HEK293 (cell line): ENCODE data around the gene PHYHD1.

ENCODE experiments used
- CTCF ChIA-PET: fragments of 350-600 bp; formaldehyde crosslinking; extraction: SDS; loops from one replicate; lab custom pipeline; 2021; ENCODE audit warnings: antibody characterized with exemption; lab: Yijun Ruan, JAX
- POLR2A ChIA-PET: fragments of 300-600 bp; formaldehyde crosslinking; extraction: SDS; loops from one replicate; lab custom pipeline; 2020; ENCODE audit warnings: antibody characterized with exemption, inconsistent platforms; lab: Yijun Ruan, JAX
- H3K27ac ChIP-seq: fragments of 200-500 bp; sonication (Bioruptor generic); 2 replicates; pipeline ENCODE4 v1.5.1; 2014; ENCODE audit warnings: low read depth, low read length, control low read depth, inconsistent platforms; ENCODE audit errors: extremely low read depth
- H3K36me3 ChIP-seq, 2 experiments: fragments of 200-500 bp in 1 of 2; sonication (Bioruptor generic) in 1 of 2; 1 replicate in 1 of 2; 2 replicates in 1 of 2; pipeline ENCODE4 v1.5.1; 2014 to 2017; ENCODE audit warnings: inconsistent platforms in 2 of 2, low read length in 2 of 2; ENCODE audit not compliant: control insufficient read depth in 2 of 2, insufficient read depth in 1 of 2
- H3K4me1 ChIP-seq: fragments of 200-500 bp; sonication (Bioruptor generic); 2 replicates; pipeline ENCODE4 v1.5.1; 2014; ENCODE audit warnings: mild to moderate bottlenecking, low read length, inconsistent platforms; ENCODE audit not compliant: control insufficient read depth, insufficient read depth
- H3K4me3 ChIP-seq: 2 replicates; pipeline ENCODE4 v1.5.1; 2011; ENCODE audit warnings: low read depth, mild to moderate bottlenecking, control low read depth, low read length, moderate library complexity
- H3K9me3 ChIP-seq: fragments of 200-500 bp; sonication (Bioruptor generic); 2 replicates; pipeline ENCODE4 v1.5.1; 2014; ENCODE audit warnings: low read depth, low read length, inconsistent platforms; ENCODE audit not compliant: control insufficient read depth, insufficient read depth
- BCL11B ChIP-seq: fragments of 450-650 bp; formaldehyde crosslinking; IDR thresholded peaks from 2 replicates; pipeline ENCODE4 v1.5.1; 2016; ENCODE audit warnings: low read depth, missing biosample characterization, missing genetic modification characterization
- GLIS1 ChIP-seq: fragments of 450-650 bp; formaldehyde crosslinking; IDR thresholded peaks from 2 replicates; pipeline ENCODE4 v1.5.1; 2016; ENCODE audit warnings: missing biosample characterization, missing genetic modification characterization
- IKZF3 ChIP-seq: fragments of 450-650 bp; IDR thresholded peaks from 2 replicates; pipeline ENCODE4 v1.5.0; 2018; ENCODE audit warnings: missing biosample characterization, mild to moderate bottlenecking, missing genetic modification characterization, moderate library complexity
- KLF10 ChIP-seq: fragments of 450-650 bp; IDR thresholded peaks from 2 replicates; pipeline ENCODE4 v1.5.1; 2018; ENCODE audit warnings: missing biosample characterization, mild to moderate bottlenecking, missing genetic modification characterization
- KLF7 ChIP-seq: fragments of 450-650 bp; formaldehyde crosslinking; IDR thresholded peaks from 2 replicates; pipeline ENCODE4 v1.5.1; 2016; ENCODE audit warnings: missing biosample characterization, missing genetic modification characterization, borderline replicate concordance
- MEIS1 ChIP-seq: sonication (generic); formaldehyde crosslinking; IDR thresholded peaks from 2 replicates; pipeline ENCODE4 v1.8.1; 2022; ENCODE audit warnings: missing genetic modification reagents, mild to moderate bottlenecking, borderline replicate concordance
- PRDM1 ChIP-seq: fragments of 450-650 bp; formaldehyde crosslinking; IDR thresholded peaks from 2 replicates; pipeline ENCODE4; 2016; ENCODE audit warnings: missing biosample characterization, missing genetic modification characterization
- ZBTB48 ChIP-seq: fragments of 450-650 bp; formaldehyde crosslinking; IDR thresholded peaks from 2 replicates; pipeline ENCODE4 v1.5.1; 2016; ENCODE audit warnings: missing biosample characterization, missing genetic modification characterization
- ZFP3 ChIP-seq: fragments of 450-650 bp; formaldehyde crosslinking; IDR thresholded peaks from 2 replicates; pipeline ENCODE4 v1.5.1; 2016; ENCODE audit warnings: low read depth, missing biosample characterization, missing genetic modification characterization
- ZIC2 ChIP-seq: fragments of 450-650 bp; formaldehyde crosslinking; IDR thresholded peaks from 2 replicates; pipeline ENCODE4 v1.5.1; 2016; ENCODE audit warnings: missing biosample characterization, missing genetic modification characterization
- ZNF169 ChIP-seq: fragments of 450-650 bp; formaldehyde crosslinking; IDR thresholded peaks from 2 replicates; pipeline ENCODE4 v1.5.1; 2016; ENCODE audit warnings: missing biosample characterization, missing genetic modification characterization
- ZNF175 ChIP-seq: fragments of 450-650 bp; formaldehyde crosslinking; IDR thresholded peaks from 2 replicates; pipeline ENCODE4 v1.5.1; 2016; ENCODE audit warnings: missing biosample characterization, missing genetic modification characterization
- ZNF2 ChIP-seq: fragments of 450-650 bp; formaldehyde crosslinking; IDR thresholded peaks from 2 replicates; pipeline ENCODE4 v1.5.1; 2016; ENCODE audit warnings: missing biosample characterization, missing genetic modification characterization
- ZNF214 ChIP-seq: fragments of 450-650 bp; formaldehyde crosslinking; IDR thresholded peaks from 2 replicates; pipeline ENCODE4 v1.5.1; 2017; ENCODE audit warnings: missing biosample characterization, mild to moderate bottlenecking, missing genetic modification characterization, borderline replicate concordance
- ZNF37A ChIP-seq: fragments of 450-650 bp; IDR thresholded peaks from 2 replicates; pipeline ENCODE4 v1.5.1; 2018; ENCODE audit warnings: missing biosample characterization, missing genetic modification characterization
- ZNF404 ChIP-seq: fragments of 450-650 bp; formaldehyde crosslinking; IDR thresholded peaks from 2 replicates; pipeline ENCODE4 v1.5.1; 2017; ENCODE audit warnings: missing biosample characterization, missing genetic modification characterization
- ZNF501 ChIP-seq: fragments of 450-650 bp; formaldehyde crosslinking; IDR thresholded peaks from 2 replicates; pipeline ENCODE4 v1.5.1; 2016; ENCODE audit warnings: missing biosample characterization, missing genetic modification characterization
- ZNF510 ChIP-seq: fragments of 450-650 bp; formaldehyde crosslinking; IDR thresholded peaks from 2 replicates; pipeline ENCODE4 v1.5.1; 2018; ENCODE audit warnings: mild to moderate bottlenecking, missing genetic modification characterization, missing biosample characterization; ENCODE audit not compliant: insufficient replicate concordance
- ZNF518A ChIP-seq: fragments of 450-650 bp; formaldehyde crosslinking; conservative IDR thresholded peaks from 2 replicates; pipeline ENCODE4 v1.5.1; 2016; ENCODE audit warnings: low read depth, missing biosample characterization, missing genetic modification characterization
- ZNF571 ChIP-seq: fragments of 450-650 bp; formaldehyde crosslinking; IDR thresholded peaks from 2 replicates; pipeline ENCODE4 v1.5.0; 2017; ENCODE audit warnings: missing biosample characterization, missing genetic modification characterization
- ZNF624 ChIP-seq: fragments of 450-650 bp; formaldehyde crosslinking; IDR thresholded peaks from 2 replicates; pipeline ENCODE4 v1.5.1; 2017; ENCODE audit warnings: missing biosample characterization, missing genetic modification characterization
- ZNF664 ChIP-seq: fragments of 450-650 bp; formaldehyde crosslinking; IDR thresholded peaks from 2 replicates; pipeline ENCODE4 v1.5.1; 2016; ENCODE audit warnings: missing biosample characterization, missing genetic modification characterization
- ZNF704 ChIP-seq: fragments of 450-650 bp; formaldehyde crosslinking; IDR thresholded peaks from 2 replicates; pipeline ENCODE4 v1.5.1; 2016; ENCODE audit warnings: missing biosample characterization, missing genetic modification characterization

The PHYHD1 gene

GRCh38 chr9:128927731-128928411, 7.1 kb downstream of the PHYHD1 start (continued):
- TF ChIP-seq ZNF175 (tag by site-specific recombination) (no peak), MEIS1 (CRISPR knock-in tag) (no peak), ZNF214 (tag by site-specific recombination) (no peak), ZNF664 (tag by site-specific recombination) (no peak), ZNF2 (tag by site-specific recombination) (peak; percentile 64; the same call in 1 of the 2 replicates), ZNF37A (tag by site-specific recombination) (no peak), BCL11B (tag by site-specific recombination) (peak; percentile 68; the same call in 1 of the 2 replicates), ZNF624 (tag by site-specific recombination) (no peak), IKZF3 (tag by site-specific recombination) (peak; percentile 76)

- H3K4me1 ChIP-seq: no peaks in the 10 kb centered on the region
- POLR2A ChIA-PET: interaction anchor here (0.6 to 1.2 kb wide), 3 partner anchors 15 to 246 kb away, joined by 3 to 6 read pairs (median 3); no protein-coding TSS in a partner anchor
These were observed 7.8 kb downstream of the PHYHD1 start for GRCh38 chr9:128928624-128929023.

GRCh38 chr9:128929560-128929959, 8.8 kb downstream of the PHYHD1 start:
- Histone ChIP-seq H3K9me3 (no peaks in the 10 kb centered on the region), H3K36me3 (no peaks in the 10 kb centered on the region), H3K4me1 (no peaks in the 10 kb centered on the region), H3K4me3 (no peak overlapping the region), H3K27ac (no peak overlapping the region)
- CTCF ChIA-PET: interaction anchor here (0.6 to 4.3 kb wide), 15 partner anchors 10 to 687 kb away, joined by 3 to 94 read pairs (median 6); partner anchors contain the start of genes KYAT1 and LRRC8A
- TF ChIP-seq ZNF510 (tag by site-specific recombination) (peak; percentile 100), KLF7 (tag by site-specific recombination) (no peak)
- TF ChIP-seq, all 188 proteins: peak for 1
- POLR2A ChIA-PET: interaction anchor here (0.7 to 1.5 kb wide), 5 partner anchors 14 to 500 kb away, joined by 3 to 5 read pairs (median 3); partner anchors contain the start of gene ENDOG

More at GRCh38 chr9:128928624-128929023, 7.8 kb downstream of the PHYHD1 start:
- no peak overlapping the region for H3K27ac ChIP-seq
- TF ChIP-seq ZFP3 (tag by site-specific recombination) (no peak), ZNF704 (tag by site-specific recombination) (no peak), ZBTB48 (tag by site-specific recombination) (no peak), GLIS1 (tag by site-specific recombination) (peak; percentile 46; the same call in 1 of the 2 replicates), ZNF404 (tag by site-specific recombination) (no peak), ZNF510 (tag by site-specific recombination) (no peak)
- TF ChIP-seq, all 188 proteins: peak for 1
- Histone ChIP-seq H3K36me3 (no peaks in the 10 kb centered on the region), H3K9me3 (no peaks in the 10 kb centered on the region), H3K4me3 (no peak overlapping the region)
- CTCF ChIA-PET: interaction anchor here (0.5 to 4.3 kb wide), 50 partner anchors 9 to 841 kb away, joined by 3 to 94 read pairs (median 4); partner anchors contain the start of genes DOLK, ENDOG, KYAT1 and LRRC8A

GRCh38 chr9:128933731-128934130, 12.9 kb downstream of the PHYHD1 start:
- Histone ChIP-seq H3K4me3 (no peak overlapping the region), H3K9me3 (no peaks in the 10 kb centered on the region), H3K4me1 (no peaks in the 10 kb centered on the region), H3K27ac (no peak overlapping the region), H3K36me3 (peaks cover 0 to 3% of the 10 kb centered on the region in 2 experiments; a peak in 1 of 3 replicates)
- POLR2A ChIA-PET: no interaction called here
- CTCF ChIA-PET: interaction anchor here (2.2 kb wide), 1 partner anchor 72 kb away, joined by 5 read pairs; no protein-coding TSS in a partner anchor
- no peak for TF ChIP-seq ZIC2 (tag by site-specific recombination)
- TF ChIP-seq ZNF664 (tag by site-specific recombination): no peak
- TF ChIP-seq PRDM1 (tag by site-specific recombination): no peak
- no peak for TF ChIP-seq ZNF169 (tag by site-specific recombination)
- no peak for TF ChIP-seq KLF10 (tag by site-specific recombination)
- no peak for TF ChIP-seq ZNF501 (tag by site-specific recombination)
- no peak for TF ChIP-seq ZNF518A (tag by site-specific recombination)
- no peak for TF ChIP-seq BCL11B (tag by site-specific recombination)
- TF ChIP-seq ZNF571 (tag by site-specific recombination): no peak
